Activated CD4-positive, alpha-beta T cell treated with anti-CD3 and anti-CD28 coated beads, Interleukin-2, Interleukin-6, amounts not matched to agents 100 ng/mL and 50 ng/mL, durations not matched to agents 16 hours and 8 hours (primary cell): ENCODE data around the gene CD47.

ENCODE experiments used
- DNase-seq: peaks from one replicate; pipeline ENCODE4 v3.0.0-alpha.2; 2020

CD47 gene

GRCh38 chr3:108046247-108046646 is 44.6 kb downstream of the CD47 start:
- DNase-seq, result no peak

GRCh38 chr3:108044699-108045098 is 46.1 kb downstream of the CD47 start:
- DNase-seq, result no peak

- no peak for DNase-seq
Measured at GRCh38 chr3:108042300-108042699, 48.5 kb downstream of the CD47 start.

GRCh38 chr3:108041253-108041652 is 49.6 kb downstream of the CD47 start:
- DNase-seq, result no peak

GRCh38 chr3:108037770-108038169 is 53.1 kb downstream of the CD47 start:
- no peak for DNase-seq

- DNase-seq, result no peak
Measured at GRCh38 chr3:108036984-108037741, 53.7 kb downstream of the CD47 start.

- DNase-seq, result no peak
Measured at GRCh38 chr3:108036401-108036800, 54.4 kb downstream of the CD47 start.

GRCh38 chr3:108035751-108036150 is 55.1 kb downstream of the CD47 start:
- DNase-seq, result no peak

- no peak for DNase-seq
Measured at GRCh38 chr3:108031895-108032294, 58.9 kb downstream of the CD47 start.

- no peak for DNase-seq
Measured at GRCh38 chr3:108030960-108031359, 59.9 kb downstream of the CD47 start.

- DNase-seq, result no peak
Measured at GRCh38 chr3:108029466-108029865, 61.4 kb downstream of the CD47 start.

- DNase-seq, result no peak
Measured at GRCh38 chr3:108028896-108029295, 61.9 kb downstream of the CD47 start.

- no peak for DNase-seq
Measured at GRCh38 chr3:108025177-108025576, 65.7 kb downstream of the CD47 start.

GRCh38 chr3:108024146-108024850 is 66.5 kb downstream of the CD47 start:
- no peak for DNase-seq

- DNase-seq, result no peak
Measured at GRCh38 chr3:108022256-108023150, 68.3 kb downstream of the CD47 start.

- DNase-seq, result no peak
Measured at GRCh38 chr3:108021533-108021932, 69.3 kb downstream of the CD47 start.

GRCh38 chr3:108021131-108021530 is 69.7 kb downstream of the CD47 start:
- DNase-seq, result no peak

GRCh38 chr3:108018552-108018951 is 72.3 kb downstream of the CD47 start:
- DNase-seq, result no peak

- no peak for DNase-seq
Measured at GRCh38 chr3:108017587-108017986, 73.2 kb downstream of the CD47 start.

GRCh38 chr3:108014943-108015342 is 75.9 kb downstream of the CD47 start:
- DNase-seq, result no peak

GRCh38 chr3:108013141-108014055 is 77.4 kb downstream of the CD47 start:
- DNase-seq, result no peak

GRCh38 chr3:108012304-108012703 is 78.5 kb downstream of the CD47 start:
- DNase-seq, result no peak
